HUES6 (cell line): ENCODE data around the gene SLC16A11.
"Not testable (repeated sequence)": the region's sequence is repeated elsewhere in the genome, so short reads cannot be mapped to it uniquely, and the experiment has no call there.

ENCODE experiments used
- H3K27ac ChIP-seq: 2 replicates; pipeline ENCODE4 v1.7.0; 2013; ENCODE audit warnings: low read depth, mild to moderate bottlenecking, low read length, inconsistent platforms
- H3K27me3 ChIP-seq: 2 replicates; pipeline ENCODE4 v1.6.1; 2013; ENCODE audit warnings: low read length; ENCODE audit not compliant: control insufficient read depth, insufficient read depth
- H3K36me3 ChIP-seq: 2 replicates; pipeline ENCODE4 v1.6.1; 2013; ENCODE audit warnings: low read length; ENCODE audit not compliant: control insufficient read depth, insufficient read depth
- H3K4me1 ChIP-seq: 2 replicates; pipeline ENCODE4 v1.6.1; 2013; ENCODE audit warnings: low read length; ENCODE audit not compliant: control insufficient read depth, insufficient read depth
- H3K4me3 ChIP-seq: 2 replicates; pipeline ENCODE4 v1.5.1; 2013; ENCODE audit warnings: low read depth, low read length
- H3K9ac ChIP-seq: one replicate; pipeline ENCODE4 v1.6.1; 2013; ENCODE audit warnings: mild to moderate bottlenecking, low read length
- H3K9me3 ChIP-seq: 2 replicates; pipeline ENCODE4 v1.6.1; 2013; ENCODE audit warnings: low read depth, low read length; ENCODE audit not compliant: control insufficient read depth, insufficient read depth

The SLC16A11 gene

DNA sequence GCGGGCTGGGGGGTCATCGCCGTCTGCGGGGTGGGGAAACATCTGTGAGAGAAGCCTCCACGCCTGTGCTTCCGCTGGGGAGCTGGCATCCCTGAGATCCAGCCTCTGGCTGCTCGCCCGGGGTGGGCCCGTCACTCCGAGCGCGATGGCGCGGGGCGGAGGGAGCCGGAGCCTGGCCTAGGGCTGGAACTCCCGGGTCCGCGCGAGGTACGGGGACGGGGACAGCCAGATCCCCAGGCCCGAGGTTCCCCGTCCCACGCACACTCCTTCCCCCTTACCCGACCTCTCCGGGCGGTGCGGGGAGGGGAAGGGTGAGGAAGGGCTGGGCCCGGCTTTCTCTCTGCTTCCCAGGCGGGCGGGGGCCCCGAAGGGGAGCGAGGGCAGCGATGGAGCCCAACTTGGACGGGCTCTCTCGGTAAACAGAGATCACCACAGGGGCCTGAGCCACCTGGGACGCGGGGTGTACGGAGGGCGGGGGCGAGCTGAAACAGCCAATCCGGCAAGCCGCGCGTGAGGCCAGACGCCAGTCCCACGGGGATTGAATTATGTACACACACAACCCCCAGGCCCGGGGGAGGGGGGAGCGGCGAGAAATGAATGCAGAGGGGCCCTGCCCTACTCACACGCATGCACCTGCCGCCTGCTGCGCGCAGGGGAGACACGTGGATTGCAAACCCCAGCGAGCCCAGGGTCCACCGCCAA, at the start of gene SLC16A11:
Gene SLC16A11, minus strand, starts transcription at position 596 of the 702 bp plus-strand sequence. Its CDS starts 579 bp downstream, at position 17.
- H3K9ac ChIP-seq: peak within 1 kb of the TSS; percentile 19
- peaks cover 53% of the 10 kb centered on the region for H3K27me3 ChIP-seq
- peaks cover 37% of the 10 kb centered on the region for H3K4me1 ChIP-seq
- H3K36me3 ChIP-seq: no peaks in the 10 kb centered on the region
- peak within 1 kb of the TSS; percentile 79 for H3K4me3 ChIP-seq
- no peaks in the 10 kb centered on the region for H3K9me3 ChIP-seq
- H3K27ac ChIP-seq: no peak within 1 kb of the TSS

DNA sequence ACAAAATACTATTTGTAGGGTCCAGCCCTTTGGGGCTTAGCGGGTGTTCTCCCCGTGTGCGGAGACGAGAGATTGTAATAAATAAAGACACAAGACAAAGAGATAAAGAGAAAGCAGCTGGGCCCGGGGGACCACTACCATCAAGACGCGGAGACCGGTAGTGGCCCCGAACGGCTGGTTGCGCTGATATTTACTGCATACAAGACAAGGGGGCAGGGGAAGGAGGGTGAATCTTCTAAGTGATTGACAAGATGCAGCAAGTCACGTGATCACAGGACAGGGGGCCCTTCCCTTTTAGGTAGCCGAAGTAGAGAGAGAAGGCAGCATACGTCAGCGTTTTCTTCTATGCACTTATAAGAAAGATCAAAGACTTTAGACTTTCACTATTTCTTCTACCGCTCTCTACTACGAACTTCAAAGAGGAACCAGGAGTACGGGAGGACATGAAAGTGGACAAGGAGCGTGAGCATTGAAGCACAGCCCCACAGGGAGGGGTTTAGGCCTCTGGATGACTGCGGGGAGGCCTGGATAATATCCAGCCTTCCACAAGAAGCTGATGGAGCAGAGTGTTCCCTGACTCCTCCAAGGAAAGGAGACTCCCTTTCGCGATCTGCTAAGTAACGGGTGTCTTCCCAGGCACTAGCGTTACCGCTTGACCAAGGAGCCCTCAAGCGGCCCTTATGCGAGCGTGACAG, 47.6 kb upstream of the SLC16A11 start:
- H3K27me3 ChIP-seq, H3K9ac ChIP-seq, H3K27ac ChIP-seq, H3K4me1 ChIP-seq, H3K36me3 ChIP-seq, H3K9me3 ChIP-seq: not testable (repeated sequence)
- H3K4me3 ChIP-seq: 0 out of 2 replicates have a peak overlapping the region, but pooled peaks have one; percentile 29

- H3K36me3 ChIP-seq, H3K27me3 ChIP-seq, H3K27ac ChIP-seq, H3K9ac ChIP-seq, H3K4me1 ChIP-seq, H3K9me3 ChIP-seq, H3K4me3 ChIP-seq: not testable (repeated sequence)
Measured at GRCh38 chr17:7089570-7089969, 45.7 kb upstream of the SLC16A11 start.

DNA sequence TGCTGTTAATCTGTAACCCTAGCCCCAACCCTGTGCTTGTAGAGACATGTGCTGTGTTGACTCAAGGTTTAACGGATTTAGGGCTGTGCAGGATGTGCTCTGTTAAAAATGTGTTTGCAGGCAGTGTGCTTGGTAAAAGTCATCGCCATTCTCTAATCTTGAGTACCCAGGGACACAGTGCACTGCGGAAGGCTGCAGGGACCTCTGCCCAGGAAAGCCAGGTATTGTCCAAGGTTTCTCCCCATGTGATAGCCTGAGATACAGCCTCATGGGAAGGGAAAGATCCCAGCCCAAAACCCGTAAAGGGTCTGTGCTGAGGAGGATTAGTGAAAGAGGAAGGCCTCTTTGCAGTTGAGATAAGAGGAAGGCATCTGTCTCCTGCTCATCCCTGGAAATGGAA, 44.5 kb upstream of the SLC16A11 start:
- not testable (repeated sequence) for H3K27ac ChIP-seq, H3K36me3 ChIP-seq, H3K9me3 ChIP-seq, H3K4me3 ChIP-seq, H3K4me1 ChIP-seq, H3K9ac ChIP-seq, H3K27me3 ChIP-seq

- H3K36me3 ChIP-seq: no peaks in the 10 kb centered on the region
- no peak overlapping the region for H3K4me3 ChIP-seq
- no peak overlapping the region for H3K27ac ChIP-seq
- H3K4me1 ChIP-seq: no peaks in the 10 kb centered on the region
- H3K9me3 ChIP-seq: no peaks in the 10 kb centered on the region
- no peaks in the 10 kb centered on the region; the same call in 1 of the 2 replicates for H3K27me3 ChIP-seq
- no peak overlapping the region for H3K9ac ChIP-seq
Measured at GRCh38 chr17:7084088-7084487, 40.2 kb upstream of the SLC16A11 start.

GRCh38 chr17:7083592-7083991, 39.7 kb upstream of the SLC16A11 start:
- Histone ChIP-seq H3K9ac (no peak overlapping the region), H3K36me3 (no peaks in the 10 kb centered on the region), H3K9me3 (no peaks in the 10 kb centered on the region), H3K4me1 (no peaks in the 10 kb centered on the region), H3K27me3 (no peaks in the 10 kb centered on the region; the same call in 1 of the 2 replicates), H3K27ac (no peak overlapping the region), H3K4me3 (no peak overlapping the region)

DNA sequence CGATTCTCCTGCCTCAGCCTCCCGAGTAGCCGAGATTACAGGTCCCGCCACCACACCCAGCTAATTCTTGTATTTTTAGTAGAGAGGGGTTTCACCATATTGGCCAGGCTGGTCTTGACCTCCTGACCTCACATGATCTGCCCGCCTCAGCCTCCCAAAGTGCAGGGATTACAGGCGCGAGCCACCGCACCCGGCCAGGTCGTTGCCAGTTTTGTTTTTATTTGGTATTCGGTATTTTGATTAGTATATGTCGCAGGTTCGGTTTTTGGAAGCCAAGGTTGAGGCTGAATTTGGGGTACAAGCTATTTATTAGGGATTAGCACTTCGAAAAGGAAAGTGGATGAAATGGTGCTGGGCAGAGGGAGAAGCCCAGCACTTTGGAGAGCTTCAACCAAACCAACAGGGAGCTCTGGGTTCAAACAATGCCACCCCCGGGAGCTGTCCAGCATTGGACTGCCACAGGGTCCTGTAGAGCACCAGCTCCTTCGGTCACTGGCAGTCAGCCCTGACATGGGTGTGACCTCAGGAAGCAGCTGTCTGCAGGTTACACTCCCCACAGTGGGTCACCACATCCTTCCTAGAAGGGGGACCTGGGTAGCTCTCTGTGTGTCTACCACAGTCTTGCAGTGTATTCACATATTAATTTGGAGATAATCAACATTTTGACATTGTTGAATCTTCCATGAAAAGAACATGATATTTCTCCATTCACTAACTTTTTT, 37.6 kb upstream of the SLC16A11 start:
- Histone ChIP-seq H3K9ac (no peak overlapping the region), H3K27ac (no peak overlapping the region), H3K4me3 (no peak overlapping the region), H3K27me3 (no peaks in the 10 kb centered on the region; the same call in 1 of the 2 replicates), H3K4me1 (no peaks in the 10 kb centered on the region), H3K36me3 (no peaks in the 10 kb centered on the region), H3K9me3 (no peaks in the 10 kb centered on the region)

GRCh38 chr17:7080456-7081041, 36.7 kb upstream of the SLC16A11 start:
- Histone ChIP-seq H3K4me1 (no peaks in the 10 kb centered on the region), H3K4me3 (no peak overlapping the region), H3K9ac (no peak overlapping the region), H3K27ac (no peak overlapping the region), H3K36me3 (no peaks in the 10 kb centered on the region), H3K27me3 (no peaks in the 10 kb centered on the region; the same call in 1 of the 2 replicates), H3K9me3 (no peaks in the 10 kb centered on the region)

- Histone ChIP-seq H3K9me3 (no peaks in the 10 kb centered on the region), H3K27ac (no peak within 1 kb of the TSS), H3K4me3 (no peak within 1 kb of the TSS), H3K36me3 (no peaks in the 10 kb centered on the region), H3K4me1 (no peaks in the 10 kb centered on the region), H3K27me3 (no peaks in the 10 kb centered on the region; the same call in 1 of the 2 replicates), H3K9ac (no peak within 1 kb of the TSS)
Measured at GRCh38 chr17:7079581-7080455, 35.9 kb upstream of the SLC16A11 start, which contains the start of gene CLEC10A. Gene CLEC10A (minus strand): TSS chr17:7080251. CDS start chr17:7078812, 1,439 bp downstream.

GRCh38 chr17:7078711-7079110, 34.8 kb upstream of the SLC16A11 start:
- Histone ChIP-seq H3K27me3 (no peaks in the 10 kb centered on the region; the same call in 1 of the 2 replicates), H3K9ac (no peak overlapping the region)

More at GRCh38 chr17:7078711-7079110, 34.8 kb upstream of the SLC16A11 start:
- H3K4me3 ChIP-seq: no peak overlapping the region
- no peaks in the 10 kb centered on the region for H3K9me3 ChIP-seq
- no peaks in the 10 kb centered on the region for H3K4me1 ChIP-seq
- no peaks in the 10 kb centered on the region for H3K36me3 ChIP-seq
- no peak overlapping the region for H3K27ac ChIP-seq
